Fibroblast of peridontal ligament (primary cell): Measurements from ENCODE around the gene RAB24.
"Not testable (repeated sequence)": the region's sequence is repeated elsewhere in the genome, so short reads cannot be mapped to it uniquely, and the experiment has no call there.

Experiments
- DNase-seq: peaks from one replicate; pipeline ENCODE4 v3.0.0-alpha.2; 2010; ENCODE audit errors: extremely low read depth

Gene RAB24

DNA sequence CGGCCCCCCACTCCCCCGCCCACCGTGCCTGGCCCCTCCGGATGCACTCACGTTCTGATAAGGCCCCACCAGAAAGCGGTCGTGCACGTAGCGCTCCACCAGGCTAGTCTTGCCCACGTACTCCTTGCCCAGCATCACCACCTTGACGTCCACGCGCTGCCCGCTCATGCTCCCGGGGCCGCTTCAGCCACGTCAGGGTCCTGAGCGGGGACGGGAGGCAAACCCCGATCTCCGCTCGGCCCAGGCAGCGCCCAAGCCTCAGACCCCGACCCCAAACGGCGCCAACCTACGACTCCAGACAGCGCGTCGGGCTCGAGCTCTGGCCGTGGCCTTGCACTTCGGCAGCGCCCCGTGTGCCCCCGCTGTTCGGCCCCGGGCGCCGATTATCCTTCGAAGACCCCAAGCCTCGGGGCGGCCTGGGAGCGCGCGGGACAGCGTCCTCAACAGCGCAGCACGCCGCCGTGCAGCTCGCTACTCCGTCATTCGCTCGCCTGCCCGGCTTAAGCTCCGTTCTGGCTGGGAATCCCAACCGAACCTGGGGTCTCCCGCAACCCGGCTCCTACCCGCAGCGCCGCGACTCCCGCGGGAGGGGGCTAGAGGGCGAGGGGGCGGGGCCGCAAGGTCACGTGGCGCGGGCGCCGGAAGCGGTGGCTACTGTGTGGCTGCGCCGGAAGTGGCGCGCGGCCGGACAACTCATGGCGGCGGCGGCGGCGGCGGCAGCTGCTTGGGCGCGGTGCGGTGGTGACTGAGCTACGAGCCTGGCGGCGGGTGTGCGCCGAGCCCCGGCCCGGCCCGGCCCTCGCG is at the start of gene RAB24, which contains the start of gene PRELID1:
Gene RAB24 (minus strand): TSS at position 599 of the 804 bp plus-strand sequence. CDS start 431 bp downstream, at position 168.
Gene PRELID1 (plus strand): TSS at position 679 of the 804 bp plus-strand sequence. CDS start 187 bp downstream, outside the sequence.
- peak; percentile 68 for DNase-seq

DNA sequence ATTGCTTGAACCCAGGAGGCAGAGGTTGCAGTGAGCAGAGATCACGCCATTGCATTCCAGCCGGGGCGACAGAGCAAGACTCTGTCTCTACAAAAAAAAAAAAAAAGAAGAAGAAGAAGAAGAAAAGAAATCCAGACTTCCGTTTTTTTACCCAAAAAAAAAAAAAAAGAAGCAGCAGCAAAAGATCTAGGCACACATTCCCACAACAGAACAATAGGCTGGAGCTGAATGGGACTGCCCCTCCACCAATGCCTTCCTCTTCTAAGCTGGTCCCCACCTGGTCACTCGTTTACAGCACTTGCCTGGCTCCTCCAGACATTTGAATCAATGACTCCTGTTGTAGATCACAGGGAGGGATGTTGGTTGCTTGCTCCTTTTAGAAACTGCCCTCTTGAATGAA is 49.6 kb upstream of the RAB24 start:
- DNase-seq, result no peak

DNA sequence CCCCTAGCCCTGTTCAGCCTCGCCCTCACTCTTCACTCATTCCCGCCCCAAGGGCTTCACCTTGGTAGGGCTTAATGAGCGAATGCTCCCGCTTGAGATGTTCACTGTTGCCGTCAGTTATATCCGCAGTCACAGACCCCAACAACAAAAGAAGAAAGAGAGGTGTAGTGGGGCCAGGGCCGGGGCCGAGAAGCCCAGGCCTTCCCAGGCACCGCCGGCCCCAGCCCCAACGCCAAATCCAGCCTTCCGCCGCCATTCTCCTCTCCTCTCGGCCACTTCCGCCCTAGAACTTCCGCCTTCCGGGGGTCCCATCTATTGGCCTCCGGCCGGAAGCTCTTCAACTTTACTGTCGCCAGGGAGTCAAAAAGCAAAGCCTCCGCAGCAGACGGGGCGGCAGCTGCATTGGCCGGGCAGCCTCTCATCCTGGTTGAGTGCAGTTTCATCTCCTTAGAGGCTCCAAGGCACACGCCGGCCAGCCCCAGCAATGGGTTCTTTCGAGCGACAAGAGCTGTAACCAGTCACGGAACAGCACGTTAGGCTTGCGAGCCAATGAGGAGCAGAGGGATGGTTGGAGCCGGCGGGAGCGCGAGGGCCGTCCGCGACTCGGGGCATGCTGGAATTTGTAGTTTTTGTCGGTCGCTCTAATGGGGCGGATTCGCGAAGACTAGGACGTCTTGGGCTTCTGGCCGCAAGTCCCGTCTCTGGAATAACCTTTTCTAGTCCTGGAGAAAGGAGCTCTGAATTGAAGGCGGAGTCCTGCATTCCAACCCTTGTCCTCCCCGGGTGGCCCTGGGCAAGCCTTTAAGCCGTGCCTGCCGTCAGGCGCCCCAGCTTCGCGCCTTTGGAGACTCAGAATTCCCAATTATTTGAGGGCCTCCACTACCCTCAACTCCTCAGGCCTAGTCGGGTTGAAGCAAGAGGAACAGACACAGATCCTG is 48.1 kb upstream of the RAB24 start, which contains the start of gene LMAN2:
Gene LMAN2 (minus strand): TSS at position 277 of the 938 bp plus-strand sequence. CDS start 21 bp downstream, at position 256.
- DNase-seq, result peak; percentile 97

DNA sequence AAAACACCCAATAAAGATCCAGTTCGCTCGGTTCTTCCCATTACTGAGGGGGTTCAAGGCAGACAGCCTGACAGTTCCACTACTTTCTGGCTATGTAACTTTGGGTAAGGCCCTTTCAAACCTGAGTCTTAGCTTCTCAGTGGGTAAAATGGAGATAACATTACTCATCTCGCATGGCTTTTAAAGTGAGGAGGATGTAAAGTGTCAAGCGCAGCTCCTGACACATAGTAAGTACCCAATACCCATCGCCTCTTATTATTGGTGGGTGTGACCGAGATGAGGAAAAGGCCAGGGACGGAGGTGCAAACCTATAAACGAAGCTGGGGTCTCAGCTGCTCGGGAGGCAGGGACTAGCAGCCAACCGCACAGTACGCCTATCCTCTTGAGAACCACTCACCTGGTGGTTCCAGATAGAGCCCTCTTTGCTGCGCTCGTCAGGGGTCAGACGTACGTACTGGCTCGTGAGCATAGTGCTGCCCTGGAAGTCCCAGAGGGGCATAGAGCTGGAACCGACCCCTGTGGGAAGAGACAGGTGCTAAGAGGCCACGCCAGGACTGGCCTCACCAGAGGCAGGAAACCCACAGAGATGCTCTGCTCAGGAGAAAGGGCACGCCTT is 47.4 kb upstream of the RAB24 start:
- DNase-seq, result no peak

DNA sequence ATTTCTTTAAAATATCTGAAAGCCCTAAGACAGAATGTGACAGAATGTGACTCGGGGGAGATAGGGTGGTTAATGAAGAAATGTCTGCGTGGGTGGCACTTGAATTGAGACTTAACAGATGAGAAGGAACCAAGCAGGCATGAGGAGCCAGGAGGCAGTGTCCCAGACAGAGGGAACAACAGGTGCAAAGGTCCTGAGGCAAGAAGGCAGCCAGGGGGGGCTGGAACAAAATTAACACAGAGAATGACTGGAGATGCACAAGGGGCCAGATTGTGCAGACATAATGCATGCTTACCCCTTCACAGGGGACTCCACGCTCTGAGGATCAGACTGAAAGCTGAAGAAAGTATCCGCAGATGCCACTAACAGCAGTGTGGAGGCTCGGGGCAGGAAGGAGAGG is 46.2 kb upstream of the RAB24 start:
- no peak for DNase-seq

DNA sequence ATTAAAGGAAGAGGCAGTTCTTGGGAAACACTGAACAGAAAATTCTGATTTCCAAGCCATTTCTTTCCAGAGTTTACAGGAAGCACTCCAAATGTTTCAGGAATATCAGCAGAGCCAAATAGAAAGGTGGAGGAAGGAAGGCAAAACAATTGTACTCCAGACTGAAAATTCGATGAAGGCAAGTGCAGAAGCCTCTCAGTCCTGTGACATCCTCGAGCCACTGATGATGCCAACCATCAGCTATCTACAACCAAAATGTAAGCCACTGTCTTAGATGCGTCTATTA is 45.8 kb upstream of the RAB24 start:
- DNase-seq, result no peak

DNA sequence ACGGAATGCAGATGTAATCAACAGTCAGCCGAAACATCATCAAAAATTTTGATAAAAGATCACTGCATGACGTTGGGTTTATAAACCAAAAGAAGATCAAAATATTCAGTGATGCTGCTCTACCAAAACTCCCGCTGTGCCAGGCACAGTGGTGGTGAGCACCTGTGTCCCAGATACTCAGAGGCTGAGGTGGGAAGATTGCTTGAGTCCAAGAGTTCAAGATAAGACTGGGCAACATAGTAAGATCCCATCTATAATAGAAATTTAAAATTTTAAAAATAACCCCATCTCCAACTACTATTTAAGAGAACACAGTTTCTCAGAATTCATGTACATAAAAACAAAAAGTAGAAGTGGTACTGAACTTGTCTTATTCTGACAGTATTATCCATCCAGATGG is 44.2 kb upstream of the RAB24 start:
- DNase-seq, result no peak

DNA sequence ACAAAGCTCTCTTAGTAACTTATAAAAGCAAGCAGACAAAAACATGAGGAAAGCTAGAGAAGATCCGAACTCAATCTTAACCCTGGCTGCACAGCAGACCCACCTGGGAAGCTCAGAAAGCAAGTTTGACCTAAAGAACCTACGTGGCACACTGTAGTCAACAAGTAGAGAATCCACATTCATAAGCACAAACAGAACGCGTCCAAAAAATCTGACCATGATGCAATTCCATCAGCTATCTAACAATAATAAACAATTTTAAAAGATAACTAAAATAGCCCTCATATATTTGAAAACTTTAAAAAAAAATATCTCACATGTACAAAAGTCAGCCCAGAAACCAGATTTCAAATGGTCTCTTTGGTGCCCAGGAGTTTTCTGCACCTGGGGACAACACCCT is 43.3 kb upstream of the RAB24 start:
- no peak for DNase-seq

DNA sequence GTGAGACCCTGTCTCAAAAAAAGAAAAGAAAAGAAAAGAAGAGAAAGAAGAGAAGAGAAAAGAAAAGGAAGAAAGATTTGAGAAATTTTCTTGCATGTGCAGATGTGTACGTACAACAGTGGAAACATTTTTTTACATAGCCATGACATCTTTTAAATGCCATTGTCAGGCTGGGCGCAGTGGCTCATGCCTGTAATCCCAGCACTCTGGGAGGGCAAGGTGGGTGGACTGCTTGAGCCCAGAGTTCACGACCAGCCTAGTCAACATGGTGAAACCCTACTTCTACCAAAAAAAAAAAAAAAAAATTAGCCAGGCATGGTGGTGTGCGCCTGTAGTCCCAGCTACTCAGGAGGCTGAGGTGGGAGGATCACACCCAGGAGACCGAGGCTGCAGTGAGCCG is 41.4 kb upstream of the RAB24 start:
- DNase-seq, result no peak

DNA sequence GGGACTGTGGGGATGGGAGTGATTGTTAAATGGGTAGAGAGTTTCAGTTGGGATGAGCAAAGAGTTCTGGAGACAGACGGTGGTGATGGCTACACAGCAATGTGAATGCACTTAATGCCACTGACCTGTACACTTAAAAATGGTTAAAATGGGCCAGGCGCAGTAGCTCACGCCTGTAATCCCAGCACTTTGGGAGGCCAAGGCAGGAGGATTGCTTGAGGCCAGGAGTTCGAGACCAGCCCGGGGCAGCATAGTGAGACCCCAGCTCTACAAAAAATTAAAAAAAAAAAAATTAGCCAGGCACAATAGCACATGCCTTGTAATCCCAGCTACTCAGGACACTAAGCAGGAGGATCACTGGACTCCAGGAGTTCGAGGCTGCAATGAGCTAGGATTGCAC is 40.3 kb upstream of the RAB24 start:
- no peak for DNase-seq

DNA sequence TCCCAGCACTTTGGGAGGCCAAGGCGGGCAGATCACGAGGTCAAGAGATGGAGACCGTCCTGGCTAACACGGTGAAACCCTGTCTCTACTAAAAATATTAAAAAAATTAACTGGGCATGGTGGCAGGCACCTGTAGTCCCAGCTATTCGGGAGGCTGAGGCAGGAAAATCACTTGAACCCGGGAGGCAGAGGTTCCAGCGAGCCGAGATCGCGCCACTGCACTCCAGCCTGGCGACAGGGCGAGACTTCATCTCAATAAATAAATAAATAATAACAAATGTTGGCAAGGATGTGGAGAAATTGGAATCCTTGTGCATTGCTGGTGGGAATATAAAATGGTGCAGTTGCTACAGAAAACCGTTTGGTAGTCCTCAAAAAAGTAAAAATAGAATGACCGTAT is 39.5 kb upstream of the RAB24 start:
- DNase-seq, result not testable (repeated sequence)

DNA sequence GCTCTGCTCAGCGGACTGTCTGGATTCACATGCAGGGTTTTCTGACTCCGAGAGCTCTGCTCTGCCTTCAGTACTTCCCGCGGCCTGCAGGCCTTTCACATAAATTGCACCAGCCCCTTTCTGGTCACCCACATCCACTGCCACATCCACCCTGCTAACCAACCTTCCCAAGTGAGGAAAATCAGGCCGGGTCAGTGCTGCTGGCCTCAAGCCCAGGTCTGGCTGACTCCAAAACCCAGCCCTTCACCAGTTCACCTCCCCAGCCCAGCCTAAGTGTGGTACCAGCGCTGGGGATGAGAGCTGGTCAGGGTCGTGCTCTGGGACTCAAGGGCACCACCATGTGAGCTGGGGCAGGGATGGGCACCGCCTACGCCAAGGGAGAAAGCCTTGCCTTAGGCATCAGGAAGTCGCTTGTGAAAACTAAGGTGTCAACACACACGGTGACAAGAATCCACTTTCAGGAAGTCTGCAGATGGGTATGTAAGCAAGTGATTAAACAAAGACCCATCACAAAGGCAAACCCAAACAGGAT is 35.7 kb upstream of the RAB24 start:
- DNase-seq, result no peak

DNA sequence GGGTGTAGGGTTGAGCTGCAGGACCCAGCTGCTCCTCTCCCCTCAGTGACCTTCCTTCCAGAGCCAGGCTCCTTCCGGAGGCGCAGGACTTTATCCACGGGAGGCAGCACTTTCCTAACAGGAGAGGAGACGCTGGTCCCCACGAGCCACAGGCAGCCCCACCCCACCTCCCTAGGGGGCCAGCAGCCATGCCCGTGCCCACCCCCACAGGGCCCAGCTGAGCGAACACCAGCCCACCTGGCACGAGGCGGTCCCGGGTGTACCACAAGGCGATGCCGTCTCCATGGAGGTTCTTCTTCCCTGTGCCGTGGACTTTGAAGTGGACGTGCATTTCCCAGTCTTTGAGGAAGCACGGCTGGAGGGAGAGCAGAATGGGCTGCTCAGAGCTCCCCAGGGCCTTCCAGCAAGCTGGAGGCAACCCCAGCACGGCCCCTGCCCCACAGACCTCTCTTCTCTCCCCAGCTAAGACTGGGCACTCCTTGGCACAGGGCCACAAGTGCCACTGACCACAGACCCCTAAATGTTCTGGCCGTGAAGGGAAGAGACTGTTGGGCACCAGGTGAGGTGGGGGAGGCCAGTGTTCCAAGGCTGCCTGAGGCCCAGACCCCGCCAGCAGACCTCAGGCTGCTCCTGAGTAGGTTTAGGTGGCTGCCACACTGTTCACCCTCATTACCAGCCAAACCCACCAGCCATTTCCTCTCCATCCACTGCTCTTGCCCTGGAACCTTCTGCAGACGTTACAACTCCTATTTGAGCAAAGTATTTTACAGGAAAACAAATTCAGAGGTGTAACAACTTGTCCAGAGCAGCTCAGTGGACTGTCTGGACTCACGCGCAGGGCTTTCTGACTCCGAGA is 35.0 kb upstream of the RAB24 start:
- no peak for DNase-seq

DNA sequence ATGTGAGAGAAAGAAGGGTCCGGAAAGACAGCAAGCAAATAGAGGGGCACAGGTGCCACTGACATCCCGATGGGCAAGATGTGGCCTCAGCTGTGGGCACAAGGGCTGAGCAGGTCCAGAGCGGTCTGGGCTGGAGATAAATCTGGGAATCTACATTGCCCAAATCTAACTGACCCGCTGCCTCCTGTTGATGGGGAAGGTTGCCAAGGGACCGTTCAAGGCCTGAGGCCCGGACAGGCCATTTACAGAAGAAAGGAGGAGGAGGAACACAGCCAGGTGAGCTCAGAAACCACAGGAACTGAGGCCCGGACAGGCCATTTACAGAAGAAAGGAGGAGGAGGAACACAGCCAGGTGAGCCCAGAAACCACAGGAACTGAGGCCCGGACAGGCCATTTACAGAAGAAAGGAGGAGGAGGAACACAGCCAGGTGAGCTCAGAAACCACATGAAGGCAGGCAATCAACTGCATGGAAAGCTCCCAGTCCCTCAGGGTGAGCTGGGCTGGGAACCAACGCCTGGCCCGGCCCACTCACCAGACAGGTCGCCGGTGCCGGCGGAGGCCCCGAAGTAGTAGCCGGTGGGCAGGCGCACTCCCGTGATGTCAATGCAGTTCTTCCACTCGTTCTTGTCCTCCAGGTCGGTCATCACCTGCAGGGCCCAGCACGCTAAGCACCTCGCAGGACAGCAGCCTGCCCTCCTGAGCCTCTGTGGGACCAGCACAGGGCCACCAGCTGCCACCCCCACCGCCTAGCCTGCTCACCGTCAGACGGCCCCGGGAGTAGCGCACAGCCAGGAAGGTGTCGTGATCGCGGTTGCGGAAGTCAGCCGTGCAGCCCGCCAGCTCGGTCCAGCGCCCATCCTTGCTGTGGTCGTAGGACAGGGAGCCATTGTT is 33.3 kb upstream of the RAB24 start:
- no peak for DNase-seq

DNA sequence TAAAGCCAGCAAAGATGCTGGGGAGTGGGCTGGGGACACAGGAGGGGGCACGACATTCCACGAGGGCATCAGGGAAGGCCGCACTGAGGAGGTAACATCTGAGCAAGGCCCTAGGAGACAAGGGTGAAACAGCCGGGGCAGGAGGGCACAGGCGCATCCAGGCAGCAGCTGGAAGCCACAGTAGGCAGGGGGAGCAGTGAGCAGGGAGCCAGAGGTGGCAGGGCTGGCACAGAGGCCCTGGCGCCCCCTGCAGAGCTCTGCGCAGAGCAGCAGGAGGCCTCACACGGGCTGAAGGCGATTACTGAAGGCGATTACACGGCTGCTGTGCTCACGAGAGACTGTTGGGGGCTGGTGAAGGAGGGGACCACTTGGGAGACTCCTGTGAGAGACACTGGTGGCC is 32.6 kb upstream of the RAB24 start:
- no peak for DNase-seq

DNA sequence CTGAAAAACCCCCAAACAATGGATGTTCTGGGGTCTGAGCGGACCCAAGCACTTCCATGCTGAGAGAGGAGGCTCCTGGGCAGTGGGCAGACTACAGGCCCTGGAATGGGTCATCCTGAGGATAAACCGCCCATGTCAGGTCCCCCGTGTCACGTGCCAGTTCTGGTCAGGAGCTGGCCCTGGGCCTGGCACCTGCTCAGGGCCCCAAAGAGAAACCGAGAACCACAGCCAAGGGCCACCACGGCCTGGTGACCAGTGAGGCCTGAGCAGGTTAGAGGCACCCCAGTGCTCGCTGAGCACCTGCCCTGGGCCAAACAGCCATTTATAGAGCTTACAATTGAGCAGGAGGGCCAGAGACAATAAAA is 32.2 kb upstream of the RAB24 start:
- DNase-seq, result no peak

DNA sequence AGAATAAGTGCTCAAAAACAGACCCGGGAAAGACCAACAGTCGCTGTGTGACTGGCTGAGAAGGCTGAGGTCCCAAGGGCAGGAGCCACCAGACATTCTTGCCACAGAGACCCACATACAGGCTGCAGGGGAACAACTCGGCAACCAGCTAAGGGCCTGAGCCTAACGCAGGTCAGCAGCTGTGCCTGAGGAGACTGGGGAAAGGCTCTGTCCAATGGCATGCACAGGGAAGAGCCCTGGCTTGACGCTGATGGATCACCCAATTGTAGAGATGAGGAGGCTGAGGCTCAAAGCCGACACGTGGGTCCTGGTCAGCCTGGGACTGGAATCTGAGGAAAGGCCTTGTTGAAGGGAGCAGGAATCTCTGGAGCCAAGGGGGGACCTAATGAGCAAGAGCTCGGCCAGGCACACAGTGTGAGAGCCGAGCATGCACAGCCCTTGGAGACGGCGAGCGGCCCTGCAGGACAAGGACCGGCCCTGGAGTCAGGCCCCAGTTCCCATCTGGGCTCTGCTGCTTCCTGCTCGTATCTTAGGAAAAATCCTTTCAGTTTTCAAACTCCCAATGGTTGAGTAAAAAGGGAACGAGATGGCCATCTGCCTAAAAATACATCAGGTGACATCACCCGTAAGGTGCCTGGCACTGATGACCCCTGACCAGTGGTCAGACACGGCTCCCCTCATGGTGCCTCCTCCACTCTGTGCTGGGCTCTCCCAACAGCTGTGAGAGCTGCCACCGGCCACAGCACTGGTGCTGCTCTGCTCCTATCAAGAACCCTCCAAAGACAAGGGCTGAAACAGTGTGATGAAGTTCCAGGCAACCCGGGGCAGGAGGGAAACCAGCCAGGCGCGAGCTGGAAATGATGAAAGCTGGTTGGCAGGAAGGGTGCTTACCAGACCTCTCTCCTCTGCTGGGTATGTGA is 31.5 kb upstream of the RAB24 start:
- DNase-seq, result no peak

DNA sequence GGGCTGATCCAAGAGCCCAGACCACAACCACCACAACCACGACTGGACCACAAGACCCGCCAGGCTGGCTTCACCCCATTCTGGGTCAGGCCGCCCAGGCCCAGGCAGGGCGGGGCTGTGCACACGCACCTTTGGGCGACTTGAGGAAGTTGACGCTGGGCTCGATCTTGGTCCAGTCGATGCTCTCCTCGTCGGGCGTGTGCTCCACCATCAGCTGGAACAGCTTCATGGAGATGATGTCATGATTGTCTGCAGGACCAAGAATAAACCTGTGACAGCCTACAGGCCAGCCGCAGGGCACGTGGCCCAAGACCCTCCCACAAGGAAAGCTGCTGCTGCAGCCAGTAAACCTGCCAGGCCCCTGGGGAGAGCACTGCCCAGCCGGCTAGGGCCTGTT is 30.6 kb upstream of the RAB24 start:
- no peak for DNase-seq
